B cell (primary cell): ENCODE measurements around the gene TEC.

Experiments
- CTCF ChIP-seq: fragments of 200-600 bp; IDR thresholded peaks from one replicate; pipeline ENCODE4 v1.8.0; 2022; ENCODE audit warnings: antibody characterized with exemption, mild to moderate bottlenecking
- EZH2 ChIP-seq: IDR thresholded peaks from 2 replicates; pipeline ENCODE4 v1.6.1; 2012; ENCODE audit warnings: borderline replicate concordance, low read depth, mild to moderate bottlenecking, moderate library complexity, low read length; ENCODE audit not compliant: insufficient read depth, poor library complexity, severe bottlenecking

GRCh38 chr4:48100256-48100655 is 169.4 kb downstream of the TEC start:
- TF ChIP-seq CTCF (no peak), EZH2 (no peak)
